Right atrium auricular region (tissue), 2 donors: ENCODE data around the gene MLPH. TPM values are rescaled to one million over a fixed set of nuclear protein-coding genes. Genes with fewer than 3 reads are reported as not detected.

Experiments used
- DNase-seq: peaks from one replicate; pipeline ENCODE4 v3.0.0-alpha.2; 2019; ENCODE audit warnings: low spot score
- H3K27ac ChIP-seq, 2 donors: fragments of 200-600 bp; sonication (generic); 1 replicate in 1 of 2; 2 replicates in 1 of 2; pipeline ENCODE4 v1.5.1; 2016 to 2019
- H3K27me3 ChIP-seq, 2 donors: fragments of 200-600 bp; sonication (generic); one replicate each; pipeline versions ENCODE4 v1.5.1 to v1.6.0; 2017 to 2019
- H3K36me3 ChIP-seq: fragments of 200-600 bp; sonication (generic); one replicate; pipeline ENCODE4 v1.5.1; 2016
- H3K4me1 ChIP-seq, 2 donors: fragments of 200-600 bp; sonication (generic); one replicate each; pipeline versions ENCODE4 v1.5.1 to v1.6.0; 2017 to 2019
- H3K4me3 ChIP-seq, 2 donors: fragments of 200-600 bp; sonication (generic); 1 replicate in 1 of 2; 2 replicates in 1 of 2; pipeline ENCODE4 v1.5.1; 2017 to 2019; ENCODE audit warnings: mild to moderate bottlenecking in 1 of 2, moderate library complexity in 1 of 2
- H3K9me3 ChIP-seq, 2 donors: fragments of 200-600 bp; sonication (generic); one replicate each; pipeline ENCODE4 v1.5.1; 2019
- total RNA-seq, 2 donors: library from RNA; depleted of rRNA; stranded (reverse); fragments of >200 nt; gene quantifications; one replicate each; pipeline ENCODE4 v1.1.0, GENCODE V29; 2016
- TF ChIP-seq, protein P1 (sequence below), 2 donors: fragments of 200-600 bp; sonication (generic); IDR thresholded peaks; one replicate each; pipeline ENCODE4 v1.5.1; 2019; ENCODE audit warnings: antibody characterized with exemption in 2 of 2

MLPH gene
- total RNA-seq, 2 donors from 2014 or later = 27.1 to 108 TPM

DNA sequence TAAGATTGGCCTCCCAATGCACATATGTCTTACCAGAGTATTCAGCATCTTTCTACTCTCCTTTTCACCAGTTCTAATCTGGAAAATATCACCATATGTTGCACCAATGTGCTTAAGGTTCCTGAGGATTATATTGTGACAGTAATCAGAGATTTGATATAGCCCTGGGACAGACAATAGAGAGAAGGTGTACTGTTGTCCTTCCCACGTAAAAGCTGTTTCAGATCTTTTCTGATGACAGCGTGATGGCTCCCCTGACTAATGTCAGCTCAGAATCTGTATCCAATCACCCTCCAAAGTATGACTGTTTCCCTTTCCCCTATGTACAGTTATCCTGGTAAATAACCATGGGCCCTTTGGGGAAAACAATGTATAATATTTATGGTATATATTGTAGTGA is 9.0 kb upstream of the MLPH start:
- no peaks in the 10 kb centered on the region for H3K36me3 ChIP-seq
- DNase-seq = no peak
- no peaks in the 10 kb centered on the region for H3K9me3 ChIP-seq
- H3K27me3 ChIP-seq = no peaks in the 10 kb centered on the region
- peaks cover 3 to 50% of the 10 kb centered on the region in 2 donors for H3K4me1 ChIP-seq
- H3K27ac ChIP-seq = no peak overlapping the region
- no peak overlapping the region for H3K4me3 ChIP-seq
- TF ChIP-seq, protein P1, sequence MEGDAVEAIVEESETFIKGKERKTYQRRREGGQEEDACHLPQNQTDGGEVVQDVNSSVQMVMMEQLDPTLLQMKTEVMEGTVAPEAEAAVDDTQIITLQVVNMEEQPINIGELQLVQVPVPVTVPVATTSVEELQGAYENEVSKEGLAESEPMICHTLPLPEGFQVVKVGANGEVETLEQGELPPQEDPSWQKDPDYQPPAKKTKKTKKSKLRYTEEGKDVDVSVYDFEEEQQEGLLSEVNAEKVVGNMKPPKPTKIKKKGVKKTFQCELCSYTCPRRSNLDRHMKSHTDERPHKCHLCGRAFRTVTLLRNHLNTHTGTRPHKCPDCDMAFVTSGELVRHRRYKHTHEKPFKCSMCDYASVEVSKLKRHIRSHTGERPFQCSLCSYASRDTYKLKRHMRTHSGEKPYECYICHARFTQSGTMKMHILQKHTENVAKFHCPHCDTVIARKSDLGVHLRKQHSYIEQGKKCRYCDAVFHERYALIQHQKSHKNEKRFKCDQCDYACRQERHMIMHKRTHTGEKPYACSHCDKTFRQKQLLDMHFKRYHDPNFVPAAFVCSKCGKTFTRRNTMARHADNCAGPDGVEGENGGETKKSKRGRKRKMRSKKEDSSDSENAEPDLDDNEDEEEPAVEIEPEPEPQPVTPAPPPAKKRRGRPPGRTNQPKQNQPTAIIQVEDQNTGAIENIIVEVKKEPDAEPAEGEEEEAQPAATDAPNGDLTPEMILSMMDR (IDR thresholded peaks at IDR 0.05) = no peak

DNA sequence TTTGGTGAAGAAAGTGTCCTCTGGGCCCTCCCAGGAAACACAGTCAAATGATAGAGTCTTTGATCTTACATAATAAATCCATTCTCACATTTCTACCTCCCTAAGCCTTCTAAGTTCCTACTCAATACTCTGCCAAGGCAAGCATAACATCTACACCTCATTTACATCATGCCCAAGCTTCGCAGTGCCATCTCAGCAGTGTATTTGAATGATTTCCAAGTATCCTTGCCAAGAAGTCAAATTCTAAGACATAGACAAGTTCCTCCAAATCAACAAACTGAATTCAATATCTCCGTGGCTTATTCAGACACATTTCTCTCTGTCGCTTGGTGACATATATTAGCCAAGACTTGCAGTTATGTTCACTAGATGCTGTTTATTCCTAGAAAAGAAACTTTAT is 8.1 kb upstream of the MLPH start:
- H3K4me1 ChIP-seq = peaks cover 3 to 47% of the 10 kb centered on the region in 2 donors
- H3K27ac ChIP-seq = no peak overlapping the region
- TF ChIP-seq, protein P1 (IDR thresholded peaks at IDR 0.05) = no peak
- H3K9me3 ChIP-seq = no peaks in the 10 kb centered on the region
- H3K4me3 ChIP-seq = no peak overlapping the region
- H3K36me3 ChIP-seq = no peaks in the 10 kb centered on the region
- no peak for DNase-seq
- no peaks in the 10 kb centered on the region for H3K27me3 ChIP-seq

DNA sequence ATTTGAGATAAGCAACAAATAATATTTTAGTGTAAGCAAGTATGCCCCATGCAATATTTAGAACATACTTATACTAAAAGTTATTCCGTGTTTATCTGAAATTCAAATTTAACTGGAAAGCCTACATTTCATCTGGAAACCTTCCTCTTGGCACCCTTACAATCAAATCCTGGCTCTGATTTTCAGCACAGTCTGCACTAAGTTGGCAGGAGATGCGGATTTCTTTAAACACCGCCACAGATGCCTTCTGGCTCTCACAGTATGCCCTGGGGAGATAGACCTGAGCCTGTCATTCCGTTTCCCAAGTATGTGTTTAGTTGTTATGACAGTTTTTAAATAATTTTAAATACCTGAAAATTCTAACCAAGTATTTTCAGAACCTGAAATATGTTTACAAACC is 7.3 kb upstream of the MLPH start:
- Histone ChIP-seq H3K27me3 (no peaks in the 10 kb centered on the region), H3K27ac (peak overlapping the region; percentile 19 to 48), H3K4me1 (peaks cover 0 to 40% of the 10 kb centered on the region in 2 donors), H3K9me3 (no peaks in the 10 kb centered on the region), H3K36me3 (no peaks in the 10 kb centered on the region), H3K4me3 (no peak overlapping the region)
- no peak for DNase-seq
- TF ChIP-seq, protein P1 (IDR thresholded peaks at IDR 0.05) = no peak

DNA sequence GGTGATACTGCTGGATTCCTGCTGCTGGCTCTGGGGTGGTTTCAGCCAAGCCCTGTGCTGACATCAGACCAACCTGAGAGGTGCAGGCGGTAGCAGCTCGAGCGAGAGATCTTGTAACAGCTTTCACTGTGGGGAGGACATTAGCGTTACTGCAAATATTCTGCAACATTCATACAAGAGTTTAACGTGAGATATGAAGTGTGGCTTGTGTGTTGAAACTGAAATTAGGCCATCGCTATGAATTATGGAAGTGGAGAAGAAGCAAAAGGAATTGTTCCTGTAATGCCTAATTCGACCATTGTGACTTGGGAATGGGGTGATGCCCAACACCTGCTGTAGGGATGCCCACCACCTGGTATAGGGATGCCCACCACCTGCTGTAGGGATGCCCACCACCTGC is 6.5 kb upstream of the MLPH start:
- TF ChIP-seq, protein P1 (IDR thresholded peaks at IDR 0.05) = no peak
- Histone ChIP-seq H3K27me3 (no peaks in the 10 kb centered on the region), H3K9me3 (no peaks in the 10 kb centered on the region), H3K27ac (peak overlapping the region in 1 of 2 donors; percentile 19), H3K36me3 (no peaks in the 10 kb centered on the region), H3K4me3 (no peak overlapping the region), H3K4me1 (peaks cover 0 to 36% of the 10 kb centered on the region in 2 donors)
- no peak for DNase-seq

DNA sequence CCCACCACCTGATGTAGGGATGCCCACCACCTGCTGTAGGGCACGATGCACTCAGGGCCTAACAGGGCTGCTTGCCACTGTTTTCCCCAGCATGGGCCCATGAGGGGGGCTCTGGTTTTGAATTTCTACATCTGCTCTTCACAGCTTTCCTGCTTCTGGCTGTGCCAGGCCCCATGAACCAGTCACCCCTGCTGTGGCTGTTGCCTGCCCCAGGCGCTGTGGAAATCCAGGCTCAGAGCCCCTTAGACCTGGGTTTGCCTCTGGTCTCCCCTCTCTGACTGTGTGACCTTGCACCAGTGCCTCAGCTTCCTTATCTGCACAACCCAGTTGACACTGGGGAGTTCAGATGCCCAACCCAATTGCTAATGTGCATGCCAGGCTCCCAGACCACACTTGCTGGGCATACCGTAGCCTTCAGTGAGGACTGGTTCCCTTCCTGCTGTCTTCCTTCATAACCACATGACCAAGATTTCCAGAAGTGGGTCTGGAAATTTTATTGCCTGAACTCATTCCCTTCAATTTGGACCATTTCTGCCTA is 6.0 kb upstream of the MLPH start:
- DNase-seq = no peak
- Histone ChIP-seq H3K27me3 (no peaks in the 10 kb centered on the region), H3K4me1 (peaks cover 0 to 34% of the 10 kb centered on the region in 2 donors), H3K9me3 (no peaks in the 10 kb centered on the region), H3K36me3 (no peaks in the 10 kb centered on the region), H3K4me3 (no peak overlapping the region), H3K27ac (peak overlapping the region in 1 of 2 donors; percentile 78)
- TF ChIP-seq, protein P1 (IDR thresholded peaks at IDR 0.05) = no peak

DNA sequence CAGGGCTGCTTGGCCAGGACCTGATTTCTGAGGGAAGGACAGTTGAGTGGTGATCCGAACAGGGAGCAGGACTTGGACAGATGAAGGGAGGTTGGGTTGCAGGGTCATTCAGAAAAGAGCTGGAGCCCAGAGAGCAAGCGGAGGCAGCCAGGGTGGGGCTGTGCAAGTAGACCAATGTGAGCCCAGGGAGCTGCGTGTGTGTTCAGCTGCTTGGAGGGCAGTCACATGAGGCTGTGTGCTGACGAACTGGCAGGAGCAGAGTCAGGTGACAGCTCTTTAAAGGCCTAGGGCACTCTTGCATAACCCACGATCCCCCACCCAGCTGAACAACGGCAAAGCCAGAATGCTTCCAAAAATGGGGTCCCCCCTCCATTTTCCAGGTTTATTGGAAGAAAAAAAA is 4.6 kb upstream of the MLPH start:
- no peak overlapping the region for H3K4me3 ChIP-seq
- peak; percentile 87 for DNase-seq
- TF ChIP-seq, protein P1 (IDR thresholded peaks at IDR 0.05) = no peak
- no peaks in the 10 kb centered on the region for H3K27me3 ChIP-seq
- peaks cover 0 to 41% of the 10 kb centered on the region in 2 donors for H3K4me1 ChIP-seq
- peak overlapping the region; percentile 78 to 88 for H3K27ac ChIP-seq
- no peaks in the 10 kb centered on the region for H3K36me3 ChIP-seq
- no peaks in the 10 kb centered on the region for H3K9me3 ChIP-seq
